ENCODE results near the gene PIGU.

GRCh38 chr20:34663213-34663943 lies 13.5 kb downstream of the PIGU start:
- TF ChIP-seq POLR2A (IDR thresholded peaks at IDR 0.05) (no peak), CTCF (IDR thresholded peaks at IDR 0.05) (no peak)
